Stimulated activated CD8-positive, alpha-beta memory T cell treated with anti-CD3 and anti-CD28 coated beads, Interleukin-7, amount 100 ng/mL, for 1 hour (primary cell): ENCODE data around the gene MUC13.

ENCODE experiments used
- DNase-seq, 2 donors: peaks; one replicate each; pipeline ENCODE4 v3.0.0-alpha.2; 2020; ENCODE audit warnings: low read depth in 2 of 2

Gene MUC13

DNA sequence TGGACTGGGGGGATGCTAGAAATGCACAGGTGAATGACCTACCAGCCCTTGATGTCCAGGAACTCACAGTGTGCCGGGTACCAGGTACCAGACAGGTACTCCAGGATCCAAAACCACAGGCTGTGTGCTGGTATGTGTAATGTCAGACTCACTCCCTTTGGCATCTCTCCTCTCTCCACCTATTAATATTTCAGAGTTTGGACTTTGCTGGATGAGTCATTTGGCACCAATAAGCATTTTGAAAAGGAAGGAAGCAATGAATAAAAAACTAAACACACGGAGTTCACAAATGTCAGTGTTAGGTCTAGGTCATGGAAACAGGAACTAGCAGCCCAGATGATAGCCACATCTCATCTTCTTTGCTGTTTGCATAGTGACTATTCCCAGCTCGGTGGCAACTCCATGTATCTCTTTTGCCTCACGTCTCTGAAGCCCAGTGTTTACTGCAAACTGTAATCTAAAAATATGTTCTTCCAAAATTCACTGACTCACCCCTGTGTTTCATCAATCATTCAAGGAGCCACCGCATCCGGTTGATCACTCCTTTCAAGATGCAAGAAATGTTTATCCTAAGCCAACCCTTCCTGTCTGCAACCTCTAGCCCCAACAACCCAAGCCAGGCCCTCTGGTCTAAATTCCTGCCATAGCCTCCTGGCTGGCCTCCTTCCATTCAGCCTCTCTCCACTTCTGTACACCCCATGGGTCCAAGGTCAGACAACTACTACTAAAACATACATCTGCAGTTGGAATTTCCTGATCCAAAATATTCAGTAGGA, 55.8 kb downstream of the MUC13 start:
- DNase-seq, result no peak

GRCh38 chr3:124877674-124878073, 56.9 kb downstream of the MUC13 start:
- DNase-seq, result no peak

- no peak for DNase-seq
Measured at GRCh38 chr3:124876401-124876878, 58.1 kb downstream of the MUC13 start.

DNA sequence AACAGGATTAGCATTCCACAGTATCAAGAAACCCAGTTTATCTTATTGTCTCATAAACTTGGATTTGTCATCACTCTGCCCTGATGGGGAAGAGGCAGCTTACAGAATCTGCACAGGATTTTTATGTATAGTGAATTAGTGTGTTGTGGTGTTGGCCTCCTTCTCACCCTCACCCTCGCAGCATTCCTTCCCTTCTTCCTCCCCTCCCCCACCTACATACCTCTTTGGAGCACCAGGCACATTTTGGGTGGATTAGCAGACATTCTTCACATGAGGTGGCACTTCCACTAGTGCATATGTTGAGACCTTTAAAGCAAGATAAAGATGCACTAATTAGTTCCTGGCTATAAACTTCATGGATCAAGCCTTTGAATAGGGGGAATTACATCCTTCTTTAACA, 61.3 kb downstream of the MUC13 start:
- DNase-seq, result no peak

DNA sequence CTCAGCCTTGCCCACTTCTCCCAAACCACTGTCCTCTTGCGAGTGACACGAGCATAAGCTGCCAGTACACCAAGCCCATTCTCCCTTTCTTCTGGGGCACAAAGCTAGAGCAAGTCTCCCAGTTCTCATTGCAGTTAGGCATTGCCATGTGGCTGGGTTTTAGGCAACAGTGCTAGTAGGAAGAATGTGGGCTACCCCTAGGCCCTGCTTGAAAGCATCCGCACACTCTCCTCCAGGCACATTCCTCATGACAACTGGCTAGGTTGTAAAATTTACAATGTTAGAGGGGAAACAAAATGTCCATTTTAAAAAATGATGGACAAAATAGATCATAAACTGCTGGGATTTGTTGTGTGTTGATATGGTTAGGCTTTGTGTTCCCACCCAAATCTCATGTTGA, 67.0 kb downstream of the MUC13 start:
- no peak for DNase-seq

DNA sequence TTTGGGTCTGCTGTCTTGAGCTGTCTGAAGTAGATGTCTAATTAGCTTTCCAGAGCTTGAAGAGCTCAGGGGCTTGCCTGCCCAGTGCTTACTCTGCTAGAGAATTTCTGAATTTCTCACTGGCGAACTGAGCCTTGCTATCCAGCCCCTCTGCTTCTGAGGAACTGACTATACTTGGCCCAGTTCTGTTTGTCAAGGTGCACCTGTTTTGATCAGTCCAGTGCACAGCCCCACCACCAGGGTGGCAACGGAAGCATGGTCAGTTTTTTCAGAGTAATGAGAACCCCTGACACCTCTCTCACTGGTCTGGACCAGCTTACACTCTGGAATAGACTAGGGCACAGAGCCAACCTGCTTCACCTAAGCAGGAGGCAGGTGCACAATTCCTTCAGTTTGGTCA, 72.5 kb downstream of the MUC13 start:
- no peak for DNase-seq

- DNase-seq, result no peak
Measured at GRCh38 chr3:124861041-124861440, 73.5 kb downstream of the MUC13 start.

DNA sequence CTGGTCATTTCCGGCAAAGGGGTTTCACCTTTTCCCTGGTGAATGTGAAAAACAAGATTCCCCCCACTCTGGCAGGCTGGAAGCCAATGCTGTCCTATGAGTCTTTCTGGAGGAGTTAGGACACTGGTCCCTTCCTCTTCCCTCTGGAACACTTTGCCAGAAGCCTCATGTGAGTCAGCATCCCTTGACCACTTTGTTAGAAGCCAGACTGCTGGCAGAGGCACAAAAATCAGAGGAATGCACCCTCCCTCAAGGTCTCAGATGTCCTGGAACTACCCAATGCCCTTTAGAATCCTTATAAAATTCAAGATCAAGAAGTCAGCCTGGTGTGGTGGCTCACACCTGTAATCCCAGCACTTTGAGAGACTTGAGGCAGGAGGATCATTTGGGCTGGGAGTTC, 74.0 kb downstream of the MUC13 start:
- no peak for DNase-seq

- no peak for DNase-seq
Measured at GRCh38 chr3:124859025-124859424, 75.5 kb downstream of the MUC13 start.

DNA sequence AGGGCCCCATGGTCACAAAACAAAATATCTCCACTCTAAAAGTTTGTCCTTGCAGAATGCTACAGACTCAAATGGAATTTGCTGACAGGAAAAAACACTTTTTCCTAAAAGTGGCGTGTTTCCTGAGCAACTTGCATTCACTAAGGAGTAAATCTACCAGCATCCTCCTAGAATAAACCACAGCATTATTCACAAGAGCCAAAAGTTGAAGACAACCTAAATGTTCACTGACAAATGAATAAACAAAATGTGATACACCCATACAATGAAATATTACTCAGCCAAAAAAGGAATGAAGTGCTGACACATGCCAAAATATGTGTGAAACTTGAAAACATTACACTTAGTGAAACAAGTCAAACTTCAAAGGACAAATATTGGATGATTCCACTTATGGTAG, 76.3 kb downstream of the MUC13 start:
- no peak for DNase-seq

GRCh38 chr3:124856677-124857076, 77.9 kb downstream of the MUC13 start:
- DNase-seq, result no peak
